HepG2 (cell line): ENCODE measurements around the gene ARL8A. TPM values are rescaled to one million over a fixed set of nuclear protein-coding genes. Genes with fewer than 3 reads are reported as not detected.
A peak's percentile ranks its signal among the peaks of the same experiment; 100 is the strongest.

Experiments used
- ATAC-seq: fragments of 200-7000 bp; cut with Tn5 transposase; 3 replicates; pipeline ENCODE4 v1.9.1; 2020; ENCODE audit warnings: mild to moderate bottlenecking, moderate library complexity
- BruUV-seq: library from RNA; stranded (reverse); fragments of 400-500 nt; replicated peaks from 2 replicates; lab custom pipeline; 2021; lab: Mats Ljungman, UMichigan
- CTCF ChIA-PET: fragments of 300-600 bp; formaldehyde crosslinking; extraction: SDS; loops from one replicate; lab custom pipeline; 2021; ENCODE audit warnings: low total read pairs, inconsistent platforms, low intra/inter-chr PET ratio; lab: Yijun Ruan, JAX
- POLR2A ChIA-PET: fragments of 350-600 bp; sonication (Branson Sonifier 250); formaldehyde crosslinking; loops from one replicate; lab custom pipeline; 2020; ENCODE audit warnings: antibody characterized with exemption, inconsistent platforms; lab: Yijun Ruan, JAX
- DNase-seq: peaks from one replicate; pipeline ENCODE4 v3.0.0-alpha.2; 2015; ENCODE audit warnings: low spot score
- FAIRE-seq: peaks from 3 replicates; lab custom pipeline; 2011; peaks lifted over from hg19 to GRCh38; lab: Jason Lieb, UNC
- H2AFZ ChIP-seq: one replicate; pipeline ENCODE4 v1.6.1; 2011; ENCODE audit warnings: low read length, inconsistent platforms
- H3K27ac ChIP-seq: fragments of 300-600 bp; 3 replicates; pipeline ENCODE4 v1.8.0; 2011; ENCODE audit warnings: mixed run types, mild to moderate bottlenecking, mixed read lengths, low read length, inconsistent platforms; ENCODE audit not compliant: insufficient read depth; ENCODE audit errors: extremely low read length
- H3K27me3 ChIP-seq, 2 experiments: fragments of 200-600 bp in 1 of 2; 2 replicates in 1 of 2; 3 replicates in 1 of 2; pipeline versions ENCODE4 v1.6.0 to v1.8.0; 2011; ENCODE audit warnings: low read length in 2 of 2, mild to moderate bottlenecking in 2 of 2, moderate library complexity in 2 of 2, inconsistent platforms in 1 of 2; ENCODE audit not compliant: insufficient read depth in 2 of 2, control insufficient read depth in 1 of 2
- H3K36me3 ChIP-seq, 2 experiments: fragments of 200-600 bp in 1 of 2; replicated peaks in 1 of 2; 2 replicates in 1 of 2; 3 replicates in 1 of 2; pipeline versions ENCODE4 v1.5.1 to v1.8.0; 2011; ENCODE audit warnings: low read length in 2 of 2, inconsistent platforms in 1 of 2; ENCODE audit not compliant: insufficient read depth in 2 of 2, control insufficient read depth in 1 of 2
- H3K4me1 ChIP-seq: 2 replicates; pipeline ENCODE4 v1.5.1; 2012; ENCODE audit warnings: low read length, inconsistent platforms; ENCODE audit not compliant: insufficient read depth
- H3K4me2 ChIP-seq: 2 replicates; pipeline ENCODE4 v1.6.0; 2011; ENCODE audit warnings: low read depth, low read length, inconsistent platforms
- H3K4me3 ChIP-seq, 3 experiments: fragments of 200-600 bp in 1 of 3; sonication (generic), shearing (Covaris generic) in 1 of 3; replicated peaks in 1 of 3; 2 replicates each; pipeline ENCODE4 v1.5.1; 2011 to 2016; ENCODE audit warnings: low read length in 3 of 3, inconsistent platforms in 2 of 3, low read depth in 2 of 3, mild to moderate bottlenecking in 2 of 3, control low read depth in 1 of 3, mixed read lengths in 1 of 3; ENCODE audit not compliant: insufficient read depth in 1 of 3
- H3K79me2 ChIP-seq: one replicate; pipeline ENCODE4 v1.6.1; 2011; ENCODE audit warnings: low read length, inconsistent platforms; ENCODE audit not compliant: insufficient read depth
- H3K9ac ChIP-seq: 2 replicates; pipeline ENCODE4 v1.6.0; 2011; ENCODE audit warnings: mild to moderate bottlenecking, low read depth, low read length, inconsistent platforms; ENCODE audit not compliant: insufficient read depth
- H3K9me3 ChIP-seq: 2 replicates; pipeline ENCODE4 v1.5.1; 2012; ENCODE audit warnings: mild to moderate bottlenecking, low read length
- H4K20me1 ChIP-seq: 2 replicates; pipeline ENCODE4 v1.6.0; 2011; ENCODE audit warnings: inconsistent platforms, mild to moderate bottlenecking, low read length, moderate library complexity; ENCODE audit not compliant: insufficient read depth
- CTCF ChIP-seq: sonication (generic); formaldehyde crosslinking; IDR thresholded peaks from 2 replicates; pipeline ENCODE4 v1.5.0; 2020; ENCODE audit warnings: mild to moderate bottlenecking, missing genetic modification reagents, moderate library complexity
- GFI1 ChIP-seq: sonication (generic); formaldehyde crosslinking; IDR thresholded peaks from 2 replicates; pipeline ENCODE4 v1.5.0; 2020; ENCODE audit warnings: missing genetic modification reagents, mild to moderate bottlenecking, borderline replicate concordance
- HNF4G ChIP-seq, 2 experiments: sonication (generic) in 1 of 2; formaldehyde crosslinking in 1 of 2; IDR thresholded peaks; 2 replicates each; pipeline versions ENCODE4 v1.4.0 to v1.6.1; 2011 to 2020; ENCODE audit warnings: borderline replicate concordance in 2 of 2, low read depth in 2 of 2, mild to moderate bottlenecking in 2 of 2, low read length in 1 of 2, missing genetic modification reagents in 1 of 2, moderate library complexity in 1 of 2
- ISX ChIP-seq: sonication (generic); formaldehyde crosslinking; conservative IDR thresholded peaks from 2 replicates; pipeline ENCODE4 v1.5.0; 2020; ENCODE audit warnings: missing genetic modification reagents
- JUN ChIP-seq: sonication (generic); formaldehyde crosslinking; IDR thresholded peaks from 2 replicates; pipeline ENCODE4 v1.4.0; 2020; ENCODE audit warnings: mild to moderate bottlenecking, missing genetic modification reagents
- KDM4B ChIP-seq: sonication (generic); formaldehyde crosslinking; IDR thresholded peaks from 2 replicates; pipeline ENCODE4 v1.4.0; 2020; ENCODE audit warnings: missing genetic modification reagents
- KLF16 ChIP-seq, 2 experiments: sonication (generic) in 1 of 2; formaldehyde crosslinking in 1 of 2; IDR thresholded peaks; 2 replicates each; pipeline versions ENCODE4 v1.6.1 to v1.8.0; 2016 to 2023; ENCODE audit warnings: missing genetic modification reagents in 2 of 2, missing compliant biosample characterization in 1 of 2
- KMT2B ChIP-seq: IDR thresholded peaks from 2 replicates; pipeline ENCODE4 v1.6.1; 2016; ENCODE audit warnings: missing genetic modification reagents, missing compliant biosample characterization
- RBFOX2 ChIP-seq: fragments of 200-400 bp; formaldehyde crosslinking; IDR thresholded peaks from 2 replicates; pipeline ENCODE4 v1.6.1; 2017; ENCODE audit warnings: low read depth, mild to moderate bottlenecking, low read length
- SRSF9 ChIP-seq: fragments of 200-400 bp; formaldehyde crosslinking; IDR thresholded peaks from 2 replicates; pipeline ENCODE4 v1.6.1; 2018; ENCODE audit warnings: borderline replicate concordance, mild to moderate bottlenecking, low read depth, low read length; ENCODE audit not compliant: insufficient read depth, poor library complexity, severe bottlenecking
- ZBTB38 ChIP-seq: sonication (generic); formaldehyde crosslinking; IDR thresholded peaks from 2 replicates; pipeline ENCODE4 v1.5.1; 2020; ENCODE audit warnings: mild to moderate bottlenecking, missing genetic modification reagents
- ZNF235 ChIP-seq: sonication (generic); formaldehyde crosslinking; IDR thresholded peaks from 2 replicates; pipeline ENCODE4 v1.8.1; 2023; ENCODE audit warnings: mild to moderate bottlenecking, missing genetic modification reagents, borderline replicate concordance
- ZNF451 ChIP-seq: sonication (generic); formaldehyde crosslinking; IDR thresholded peaks from 2 replicates; pipeline ENCODE4 v1.5.0; 2020; ENCODE audit warnings: mild to moderate bottlenecking, missing genetic modification reagents
- ZNF788 ChIP-seq: sonication (generic); formaldehyde crosslinking; IDR thresholded peaks from 2 replicates; pipeline ENCODE4 v1.5.0; 2020; ENCODE audit warnings: mild to moderate bottlenecking, missing genetic modification reagents, borderline replicate concordance
- WGBS: methylation state at CpG from one replicate; pipeline ENCODE4 v1.1.6; 2017; ENCODE audit warnings: low lambda C conversion rate; 5-methylcytosine and 5-hydroxymethylcytosine counted together
- in situ Hi-C: cut with HindIII; loops from 2 replicates; pipeline ENCODE4 v1.10.0; 2017; ENCODE audit warnings: low pct_unique_long_range_greater_than_20kb; ENCODE audit not compliant: extremely low pct_ligation_motif_present
- intact Hi-C: fragments of 100-400 bp; cut with micrococcal nuclease; formaldehyde crosslinking; loops from one replicate; pipeline ENCODE4 v1.10.0; 2022; ENCODE audit not compliant: unreplicated experiment
- polyA plus RNA-seq, 8 experiments: library from polyadenylated mRNA; depleted of rRNA in 3 of 8; stranded (reverse) in 7 of 8; unstranded in 1 of 8; fragments of >200 nt; fragmentation: Illumina TruSeq in 4 of 8; extraction: Trizol in 4 of 8; gene quantifications; 2 replicates each; pipeline versions ENCODE4 v1.2.1 to v1.2.3, GENCODE V29; 2011 to 2016; ENCODE audit warnings: low read depth in 4 of 8, missing spikeins in 1 of 8, mixed read lengths in 1 of 8; ENCODE audit not compliant: insufficient read depth in 1 of 8
- total RNA-seq, 5 experiments: library from RNA; depleted of rRNA; stranded (reverse); fragments of >200 nt; fragmentation: Illumina TruSeq; extraction: Trizol; gene quantifications; 2 replicates each; pipeline ENCODE4 v1.2.3, GENCODE V29; 2016; ENCODE audit warnings: low read depth in 1 of 5
- TF ChIP-seq, protein P1 (sequence below): IDR thresholded peaks from 2 replicates; pipeline ENCODE4 v1.4.0; 2020; ENCODE audit warnings: mild to moderate bottlenecking, missing genetic modification reagents

The ARL8A gene
- total and polyA plus RNA-seq, 2 of the 13 experiments (the other 11 are each of a cell fraction or from before 2014, with no cell fraction given), result 2.7 to 23.4 TPM

- ChIA-PET POLR2A (interaction anchor here (1.0 to 8.0 kb wide), 17 partner anchors 10 to 103 kb away, joined by 3 to 118 read pairs (median 8); partner anchors contain the start of genes ELF3 and RNPEP), CTCF (interaction anchor here (0.7 kb wide), 1 partner anchor 34 kb away, joined by 3 read pairs; no protein-coding TSS in a partner anchor)
- H2AFZ ChIP-seq, result no peak overlapping the region
- in situ Hi-C loops (no loop called here), intact Hi-C loops (loop anchor here (1.0 kb wide), 2 partner anchors 9 to 42 kb away; no protein-coding TSS in a partner anchor)
- 2% methylated on average over 12 of the region's 16 CpGs for WGBS
- BruUV-seq, result TSS peak; percentile 95
- peak overlapping the region; percentile 89 for H3K9ac ChIP-seq
- H3K27me3 ChIP-seq, result no peaks in the 10 kb centered on the region
- FAIRE-seq (peak; percentile 85), DNase-seq (peak; percentile 99), ATAC-seq (peak; percentile 88)
- peak overlapping the region; percentile 93 for H3K4me2 ChIP-seq
- H3K27ac ChIP-seq, result peak overlapping the region; percentile 96
- H3K4me3 ChIP-seq, result peak overlapping the region; percentile 16 to 68 (median 27); a peak in 3 of 6 replicates
- no peaks in the 10 kb centered on the region for H3K9me3 ChIP-seq
- H3K4me1 ChIP-seq, result peaks cover 91% of the 10 kb centered on the region
- H3K36me3 ChIP-seq, result no peaks in the 10 kb centered on the region
- no peaks in the 10 kb centered on the region for H4K20me1 ChIP-seq
- H3K79me2 ChIP-seq, result no peaks in the 10 kb centered on the region
- TF ChIP-seq ZBTB38 (CRISPR knock-in tag), result no peak
- TF ChIP-seq RBFOX2, result peak; percentile 48; the same call in 1 of the 2 replicates
- peak; percentile 85; the same call in 1 of the 2 replicates for TF ChIP-seq GFI1 (CRISPR knock-in tag)
- TF ChIP-seq ISX (CRISPR knock-in tag), result no peak
- 0 out of 2 replicates have a peak, but pooled peaks have one; percentile 49 for TF ChIP-seq KMT2B (CRISPR knock-in tag)
- TF ChIP-seq KDM4B (CRISPR knock-in tag), result no peak; the same call in 1 of the 2 replicates
- TF ChIP-seq KLF16 (CRISPR knock-in tag; IDR thresholded peaks at IDR 0.05), result peak in 1 of 2 experiments; percentile 30; a peak in 1 of 4 replicates
- TF ChIP-seq ZNF451 (CRISPR knock-in tag), result peak; percentile 80; the same call in 1 of the 2 replicates
- peak; percentile 92 for TF ChIP-seq ZNF235 (CRISPR knock-in tag)
- TF ChIP-seq JUN, result no peak
- TF ChIP-seq CTCF, result no peak; the same call in 1 of the 2 replicates
- TF ChIP-seq, protein P1, sequence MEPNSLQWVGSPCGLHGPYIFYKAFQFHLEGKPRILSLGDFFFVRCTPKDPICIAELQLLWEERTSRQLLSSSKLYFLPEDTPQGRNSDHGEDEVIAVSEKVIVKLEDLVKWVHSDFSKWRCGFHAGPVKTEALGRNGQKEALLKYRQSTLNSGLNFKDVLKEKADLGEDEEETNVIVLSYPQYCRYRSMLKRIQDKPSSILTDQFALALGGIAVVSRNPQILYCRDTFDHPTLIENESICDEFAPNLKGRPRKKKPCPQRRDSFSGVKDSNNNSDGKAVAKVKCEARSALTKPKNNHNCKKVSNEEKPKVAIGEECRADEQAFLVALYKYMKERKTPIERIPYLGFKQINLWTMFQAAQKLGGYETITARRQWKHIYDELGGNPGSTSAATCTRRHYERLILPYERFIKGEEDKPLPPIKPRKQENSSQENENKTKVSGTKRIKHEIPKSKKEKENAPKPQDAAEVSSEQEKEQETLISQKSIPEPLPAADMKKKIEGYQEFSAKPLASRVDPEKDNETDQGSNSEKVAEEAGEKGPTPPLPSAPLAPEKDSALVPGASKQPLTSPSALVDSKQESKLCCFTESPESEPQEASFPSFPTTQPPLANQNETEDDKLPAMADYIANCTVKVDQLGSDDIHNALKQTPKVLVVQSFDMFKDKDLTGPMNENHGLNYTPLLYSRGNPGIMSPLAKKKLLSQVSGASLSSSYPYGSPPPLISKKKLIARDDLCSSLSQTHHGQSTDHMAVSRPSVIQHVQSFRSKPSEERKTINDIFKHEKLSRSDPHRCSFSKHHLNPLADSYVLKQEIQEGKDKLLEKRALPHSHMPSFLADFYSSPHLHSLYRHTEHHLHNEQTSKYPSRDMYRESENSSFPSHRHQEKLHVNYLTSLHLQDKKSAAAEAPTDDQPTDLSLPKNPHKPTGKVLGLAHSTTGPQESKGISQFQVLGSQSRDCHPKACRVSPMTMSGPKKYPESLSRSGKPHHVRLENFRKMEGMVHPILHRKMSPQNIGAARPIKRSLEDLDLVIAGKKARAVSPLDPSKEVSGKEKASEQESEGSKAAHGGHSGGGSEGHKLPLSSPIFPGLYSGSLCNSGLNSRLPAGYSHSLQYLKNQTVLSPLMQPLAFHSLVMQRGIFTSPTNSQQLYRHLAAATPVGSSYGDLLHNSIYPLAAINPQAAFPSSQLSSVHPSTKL (CRISPR knock-in tag), result peak; percentile 71
- TF ChIP-seq SRSF9, result no peak
- peak; percentile 37; the same call in 1 of the 2 replicates for TF ChIP-seq HNF4G (IDR thresholded peaks at IDR 0.05; ENCODE audit: borderline replicate concordance, low read depth, low read length)
- no peak; the same call in 1 of the 2 replicates for TF ChIP-seq HNF4G (CRISPR knock-in tag; IDR thresholded peaks at IDR 0.05; ENCODE audit: borderline replicate concordance, low read depth)
- TF ChIP-seq ZNF788, result peak; percentile 57; the same call in 1 of the 2 replicates
Observed at GRCh38 chr1:202084791-202085681, 59.5 kb downstream of the ARL8A start.
